ENCODE results near the gene KLHL29.

The KLHL29 gene

GRCh38 chr2:23564615-23564960 is 179.6 kb downstream of the KLHL29 start:
- no peak for TF ChIP-seq MYC (IDR thresholded peaks at IDR 0.05; ENCODE audit: low read depth, low read length)
- TF ChIP-seq POLR2A (IDR thresholded peaks at IDR 0.05; ENCODE audit: extremely low read depth, insufficient read length): no peak
- no peak for TF ChIP-seq MAX (IDR thresholded peaks at IDR 0.05; ENCODE audit: low read depth, low read length)
- no peak for TF ChIP-seq CTCF (IDR thresholded peaks at IDR 0.05; ENCODE audit: low read depth, low read length)
- no peak for DNase-seq (ENCODE audit: low read depth)
- no peak overlapping the region for H3K4me3 ChIP-seq (ENCODE audit: low read depth, low read length)

GRCh38 chr2:23565374-23565773 is 180.4 kb downstream of the KLHL29 start:
- TF ChIP-seq MYC (IDR thresholded peaks at IDR 0.05; ENCODE audit: low read depth, low read length) (no peak), CTCF (IDR thresholded peaks at IDR 0.05; ENCODE audit: low read depth, low read length) (no peak), POLR2A (IDR thresholded peaks at IDR 0.05; ENCODE audit: extremely low read depth, insufficient read length) (no peak), MAX (IDR thresholded peaks at IDR 0.05; ENCODE audit: low read depth, low read length) (no peak)
- no peak for DNase-seq (ENCODE audit: low read depth)
- H3K4me3 ChIP-seq (ENCODE audit: low read depth, low read length): no peak overlapping the region

GRCh38 chr2:23565814-23566213 is 180.8 kb downstream of the KLHL29 start:
- no peak for TF ChIP-seq MYC (IDR thresholded peaks at IDR 0.05; ENCODE audit: low read depth, low read length)
- no peak for TF ChIP-seq POLR2A (IDR thresholded peaks at IDR 0.05; ENCODE audit: extremely low read depth, insufficient read length)
- TF ChIP-seq MAX (IDR thresholded peaks at IDR 0.05; ENCODE audit: low read depth, low read length): no peak
- TF ChIP-seq CTCF (IDR thresholded peaks at IDR 0.05; ENCODE audit: low read depth, low read length): no peak
- no peak for DNase-seq (ENCODE audit: low read depth)
- H3K4me3 ChIP-seq (ENCODE audit: low read depth, low read length): no peak overlapping the region

- H3K4me3 ChIP-seq (ENCODE audit: low read depth, low read length): no peak overlapping the region
- DNase-seq (ENCODE audit: low read depth): peak; percentile 49
- TF ChIP-seq MYC (IDR thresholded peaks at IDR 0.05; ENCODE audit: low read depth, low read length) (no peak), CTCF (IDR thresholded peaks at IDR 0.05; ENCODE audit: low read depth, low read length) (peak; percentile 85), MAX (IDR thresholded peaks at IDR 0.05; ENCODE audit: low read depth, low read length) (no peak), POLR2A (IDR thresholded peaks at IDR 0.05; ENCODE audit: extremely low read depth, insufficient read length) (no peak)
Measured at GRCh38 chr2:23566241-23567142, 181.5 kb downstream of the KLHL29 start.

GRCh38 chr2:23567161-23567756 is 182.3 kb downstream of the KLHL29 start:
- H3K4me3 ChIP-seq (ENCODE audit: low read depth, low read length): no peak overlapping the region
- DNase-seq (ENCODE audit: low read depth): no peak
- TF ChIP-seq POLR2A (IDR thresholded peaks at IDR 0.05; ENCODE audit: extremely low read depth, insufficient read length): no peak
- TF ChIP-seq MYC (IDR thresholded peaks at IDR 0.05; ENCODE audit: low read depth, low read length): no peak
- no peak for TF ChIP-seq MAX (IDR thresholded peaks at IDR 0.05; ENCODE audit: low read depth, low read length)
- no peak for TF ChIP-seq CTCF (IDR thresholded peaks at IDR 0.05; ENCODE audit: low read depth, low read length)

Data from NB4 (cell line).